Activated CD8-positive, alpha-beta T cell treated with anti-CD3 and anti-CD28 coated beads for 36 hours (primary cell): ENCODE results near the gene SMCO2. TPM values are rescaled to one million over a fixed set of nuclear protein-coding genes. Genes with fewer than 3 reads are reported as not detected.

Experiments
- ATAC-seq: fragments of 200-7000 bp; cut with Tn5 transposase; one replicate; pipeline ENCODE4 v1.10.0; 2021; ENCODE audit warnings: mild to moderate bottlenecking, moderate library complexity
- CTCF ChIA-PET: fragments of 350-600 bp; sonication (Branson Sonifier 250); formaldehyde crosslinking; loops from one replicate; lab custom pipeline; 2021; ENCODE audit warnings: antibody characterized with exemption; lab: Charles Lee
- POLR2A ChIA-PET: fragments of 350-600 bp; sonication (Branson Sonifier 250); formaldehyde crosslinking; loops from one replicate; lab custom pipeline; 2021; ENCODE audit warnings: antibody characterized with exemption; lab: Charles Lee
- DNase-seq: peaks from one replicate; pipeline ENCODE4 v3.0.0-alpha.2; 2020
- H3K27ac Mint-ChIP-seq: one replicate; pipeline ENCODE4 v1.8.0; 2021; ENCODE audit warnings: mild to moderate bottlenecking, mixed read lengths
- H3K27me3 Mint-ChIP-seq: one replicate; pipeline ENCODE4 v1.8.0; 2021; ENCODE audit warnings: mixed read lengths
- H3K36me3 Mint-ChIP-seq: one replicate; pipeline ENCODE4 v1.8.0; 2021; ENCODE audit warnings: low read depth, mixed read lengths
- H3K4me1 Mint-ChIP-seq: one replicate; pipeline ENCODE4 v1.8.0; 2021; ENCODE audit warnings: low read depth, mixed read lengths
- H3K4me3 Mint-ChIP-seq: one replicate; pipeline ENCODE4 v1.8.0; 2021; ENCODE audit warnings: mild to moderate bottlenecking, moderate library complexity, mixed read lengths
- H3K9me3 Mint-ChIP-seq: one replicate; pipeline ENCODE4 v1.8.0; 2021; ENCODE audit warnings: mixed read lengths
- intact Hi-C: fragments of 100-400 bp; cut with micrococcal nuclease; formaldehyde crosslinking; loops from one replicate; pipeline ENCODE4 v1.10.0; 2022
- total RNA-seq, 2 experiments: library from RNA; stranded (reverse); gene quantifications; one replicate each; pipeline ENCODE4 v1.2.3, GENCODE V29; 2021
- TF ChIP-seq, protein P1 (sequence below): fragments of 200-600 bp; IDR thresholded peaks from one replicate; pipeline ENCODE4 v1.8.0; 2022; ENCODE audit warnings: antibody characterized with exemption, mild to moderate bottlenecking

Gene SMCO2
- total RNA-seq, 2 experiments from 2014 or later = 0.32 TPM; not detected in 1

DNA sequence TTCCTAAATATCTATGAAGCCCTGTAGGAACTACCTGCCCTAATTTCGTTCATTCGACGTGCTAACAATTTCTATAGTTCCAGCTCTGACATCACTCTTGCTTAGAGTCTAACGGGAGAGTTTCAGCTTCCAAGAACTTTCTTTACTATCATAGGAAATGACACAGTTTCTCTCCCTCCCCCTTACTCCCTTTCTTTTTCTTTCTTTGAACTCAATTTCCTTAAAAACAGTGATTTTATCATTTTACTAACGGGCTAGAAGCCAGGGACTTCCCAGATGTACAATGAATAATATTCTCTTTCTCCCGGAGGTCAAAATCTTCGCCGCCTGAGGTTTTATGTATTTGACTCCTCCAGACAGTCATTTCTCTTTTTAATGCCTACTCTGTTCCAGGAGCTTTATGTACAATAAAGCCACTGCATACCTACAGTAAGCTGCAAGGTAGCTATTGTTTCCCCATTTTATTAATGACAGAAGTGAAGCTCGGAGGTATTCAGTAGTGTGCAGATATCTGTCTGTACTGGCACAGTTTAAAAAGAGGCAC is 15.7 kb downstream of the SMCO2 start:
- no peak overlapping the region for H3K4me3 Mint-ChIP-seq
- DNase-seq (peak; percentile 18), ATAC-seq (peak; percentile 31)
- H3K36me3 Mint-ChIP-seq = no peaks in the 10 kb centered on the region
- peak overlapping the region; percentile 16 for H3K27ac Mint-ChIP-seq
- intact Hi-C loops = loop anchor here (5.0 kb wide), 1 partner anchor 70 kb away; no protein-coding TSS in a partner anchor
- peaks cover 49% of the 10 kb centered on the region for H3K4me1 Mint-ChIP-seq
- H3K9me3 Mint-ChIP-seq = peaks cover 4% of the 10 kb centered on the region
- TF ChIP-seq, protein P1, sequence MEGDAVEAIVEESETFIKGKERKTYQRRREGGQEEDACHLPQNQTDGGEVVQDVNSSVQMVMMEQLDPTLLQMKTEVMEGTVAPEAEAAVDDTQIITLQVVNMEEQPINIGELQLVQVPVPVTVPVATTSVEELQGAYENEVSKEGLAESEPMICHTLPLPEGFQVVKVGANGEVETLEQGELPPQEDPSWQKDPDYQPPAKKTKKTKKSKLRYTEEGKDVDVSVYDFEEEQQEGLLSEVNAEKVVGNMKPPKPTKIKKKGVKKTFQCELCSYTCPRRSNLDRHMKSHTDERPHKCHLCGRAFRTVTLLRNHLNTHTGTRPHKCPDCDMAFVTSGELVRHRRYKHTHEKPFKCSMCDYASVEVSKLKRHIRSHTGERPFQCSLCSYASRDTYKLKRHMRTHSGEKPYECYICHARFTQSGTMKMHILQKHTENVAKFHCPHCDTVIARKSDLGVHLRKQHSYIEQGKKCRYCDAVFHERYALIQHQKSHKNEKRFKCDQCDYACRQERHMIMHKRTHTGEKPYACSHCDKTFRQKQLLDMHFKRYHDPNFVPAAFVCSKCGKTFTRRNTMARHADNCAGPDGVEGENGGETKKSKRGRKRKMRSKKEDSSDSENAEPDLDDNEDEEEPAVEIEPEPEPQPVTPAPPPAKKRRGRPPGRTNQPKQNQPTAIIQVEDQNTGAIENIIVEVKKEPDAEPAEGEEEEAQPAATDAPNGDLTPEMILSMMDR = no peak
- H3K27me3 Mint-ChIP-seq = peaks cover 10% of the 10 kb centered on the region
- CTCF ChIA-PET = interaction anchor here (1.3 to 2.4 kb wide), 4 partner anchors 20 to 78 kb away, joined by 3 to 6 read pairs (median 4); no protein-coding TSS in a partner anchor
- POLR2A ChIA-PET = no interaction called here

DNA sequence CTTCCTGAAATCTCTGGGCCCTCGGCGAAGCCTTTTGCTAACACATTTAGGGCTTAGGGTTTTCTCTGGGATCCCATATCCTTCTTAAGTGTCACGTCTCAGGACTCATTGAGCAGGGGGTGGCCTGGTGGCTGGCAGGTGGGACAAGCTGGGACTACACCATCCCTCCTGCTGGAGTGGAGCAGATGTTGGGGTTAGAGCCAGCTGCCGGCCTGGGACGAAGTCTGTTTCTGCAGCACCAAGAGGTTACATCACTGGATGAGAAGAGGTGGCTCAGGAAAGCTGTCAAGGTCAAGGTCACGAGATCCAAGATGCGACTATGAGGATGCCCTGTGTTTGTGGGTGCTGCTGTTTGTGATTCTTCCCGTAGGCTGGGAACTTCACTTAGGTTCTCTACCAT is 16.3 kb downstream of the SMCO2 start:
- ChIA-PET POLR2A (no interaction called here), CTCF (interaction anchor here (1.2 to 2.4 kb wide), 4 partner anchors 28 to 172 kb away, joined by 3 to 6 read pairs (median 4); no protein-coding TSS in a partner anchor)
- H3K9me3 Mint-ChIP-seq = peaks cover 4% of the 10 kb centered on the region
- no peak overlapping the region for H3K27ac Mint-ChIP-seq
- ATAC-seq (no peak), DNase-seq (no peak)
- peaks cover 43% of the 10 kb centered on the region for H3K4me1 Mint-ChIP-seq
- H3K4me3 Mint-ChIP-seq = no peak overlapping the region
- TF ChIP-seq, protein P1 = no peak
- no peaks in the 10 kb centered on the region for H3K36me3 Mint-ChIP-seq
- intact Hi-C loops = loop anchor here (5.0 kb wide), 1 partner anchor 69 kb away; no protein-coding TSS in a partner anchor
- H3K27me3 Mint-ChIP-seq = peaks cover 10% of the 10 kb centered on the region

DNA sequence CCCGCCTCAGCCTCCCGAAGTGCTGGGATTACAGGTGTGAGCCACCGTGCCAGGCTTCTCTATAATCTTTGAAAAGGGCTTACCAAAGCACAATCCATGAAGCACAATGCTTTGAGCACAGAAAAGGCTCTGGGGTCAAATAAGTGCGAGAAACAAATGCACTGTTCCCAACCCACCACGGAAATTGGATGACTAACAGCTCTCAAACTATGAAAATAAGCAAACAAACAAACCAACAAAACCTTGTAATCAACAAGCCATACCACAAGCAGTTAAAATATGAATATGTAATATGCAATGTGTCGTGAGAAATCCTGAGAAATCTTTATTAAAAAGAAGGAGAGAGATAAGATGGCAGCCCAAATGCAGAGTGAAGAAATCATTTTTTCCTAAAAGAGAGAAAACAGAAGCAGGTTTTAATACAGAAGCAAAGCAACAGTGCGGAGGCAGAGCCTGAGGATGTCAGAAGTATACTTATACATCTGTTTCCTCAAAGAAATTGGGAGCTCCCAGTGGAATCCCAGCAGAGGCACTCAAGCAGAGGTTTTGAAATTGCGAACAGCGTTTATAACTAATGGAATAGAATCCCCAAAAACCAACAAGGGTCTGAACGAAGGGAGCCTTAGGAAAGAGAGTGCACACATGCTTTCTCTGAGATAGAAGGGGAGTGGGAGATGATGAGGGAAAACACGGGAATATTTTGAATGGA is 17.1 kb downstream of the SMCO2 start:
- intact Hi-C loops = loop anchor here (5.0 kb wide), 1 partner anchor 69 kb away; no protein-coding TSS in a partner anchor
- Mint-ChIP-seq H3K4me1 (peaks cover 43% of the 10 kb centered on the region), H3K4me3 (no peak overlapping the region), H3K9me3 (peaks cover 4% of the 10 kb centered on the region), H3K27ac (no peak overlapping the region), H3K36me3 (no peaks in the 10 kb centered on the region), H3K27me3 (peaks cover 10% of the 10 kb centered on the region)
- DNase-seq (no peak), ATAC-seq (no peak)
- CTCF ChIA-PET = interaction anchor here (1.1 to 2.4 kb wide), 3 partner anchors 27 to 172 kb away, joined by 3 to 6 read pairs (median 3); no protein-coding TSS in a partner anchor
- POLR2A ChIA-PET = no interaction called here
- TF ChIP-seq, protein P1 = no peak

DNA sequence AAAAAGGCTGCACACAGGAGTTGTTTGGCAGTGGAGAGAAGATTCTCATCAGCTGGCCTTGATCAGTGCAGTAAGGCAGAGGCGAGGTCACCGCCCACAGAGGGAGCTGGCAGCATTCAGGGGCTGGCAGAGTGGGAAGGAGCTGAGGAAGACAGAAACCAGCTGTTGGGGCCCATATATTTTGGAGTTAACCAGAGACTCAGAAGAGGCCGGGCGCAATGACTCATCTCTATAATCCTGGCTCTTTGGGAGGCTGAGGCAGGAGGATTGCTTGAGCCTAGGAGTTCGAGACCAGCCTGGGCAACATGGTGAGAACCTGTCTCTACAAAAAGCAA is 17.7 kb downstream of the SMCO2 start:
- ATAC-seq = no peak
- ChIA-PET CTCF (interaction anchor here (1.1 kb wide), 1 partner anchor 28 kb away, joined by 3 read pairs; no protein-coding TSS in a partner anchor), POLR2A (no interaction called here)
- H3K36me3 Mint-ChIP-seq = no peaks in the 10 kb centered on the region
- peaks cover 9% of the 10 kb centered on the region for H3K27me3 Mint-ChIP-seq
- no peak overlapping the region for H3K27ac Mint-ChIP-seq
- TF ChIP-seq, protein P1 = no peak
- DNase-seq = peak; percentile 44
- H3K4me1 Mint-ChIP-seq = peaks cover 42% of the 10 kb centered on the region
- intact Hi-C loops = loop anchor here (5.0 kb wide), 1 partner anchor 68 kb away; no protein-coding TSS in a partner anchor
- H3K4me3 Mint-ChIP-seq = no peak overlapping the region
- peaks cover 3% of the 10 kb centered on the region for H3K9me3 Mint-ChIP-seq

DNA sequence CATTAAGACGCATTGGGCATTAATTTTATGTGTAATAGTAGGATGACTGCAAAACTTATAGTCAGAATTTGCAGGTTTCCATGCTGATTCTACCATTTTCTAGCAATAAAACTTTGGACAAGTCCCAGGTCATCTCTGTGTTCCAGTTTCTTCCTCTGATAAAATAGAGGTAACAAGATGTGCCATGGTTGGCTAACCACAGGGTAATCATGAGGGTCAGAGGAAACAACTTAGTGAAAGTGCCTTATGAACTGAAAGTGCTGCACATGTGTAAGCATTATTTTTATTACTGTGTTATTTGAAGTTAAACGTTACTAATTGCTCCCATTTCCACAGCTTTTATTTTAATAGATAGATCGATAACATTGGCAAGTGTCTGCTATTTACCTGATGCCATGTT is 21.1 kb downstream of the SMCO2 start:
- ChIA-PET CTCF (no interaction called here), POLR2A (interaction anchor here (0.8 kb wide), 1 partner anchor 19 kb away, joined by 5 read pairs; no protein-coding TSS in a partner anchor)
- Mint-ChIP-seq H3K27ac (no peak overlapping the region), H3K4me3 (no peak overlapping the region), H3K9me3 (peaks cover 2% of the 10 kb centered on the region), H3K27me3 (peaks cover 7% of the 10 kb centered on the region), H3K36me3 (no peaks in the 10 kb centered on the region), H3K4me1 (peaks cover 22% of the 10 kb centered on the region)
- ATAC-seq = no peak
- intact Hi-C loops = no loop called here
- no peak for DNase-seq
- TF ChIP-seq, protein P1 = no peak
